Lower leg skin (tissue), 4 donors: Measurements from ENCODE around the gene DCAF17. TPM values are rescaled to one million over a fixed set of nuclear protein-coding genes. Genes with fewer than 3 reads are reported as not detected.

Experiments used
- DNase-seq, 2 donors: peaks; one replicate each; pipeline ENCODE4 v3.0.0-alpha.2; 2019; ENCODE audit warnings: low spot score in 2 of 2
- H3K4me3 ChIP-seq: fragments of 200-600 bp; sonication (generic); 2 replicates; pipeline ENCODE4 v1.5.1; 2017; ENCODE audit warnings: mild to moderate bottlenecking, low read depth; ENCODE audit not compliant: poor library complexity, severe bottlenecking
- CTCF ChIP-seq, 3 donors: fragments of 450-650 bp; IDR thresholded peaks; one replicate each; pipeline ENCODE4 v1.5.1; 2016; ENCODE audit warnings: antibody characterized with exemption in 3 of 3, mild to moderate bottlenecking in 3 of 3, moderate library complexity in 2 of 3
- POLR2A ChIP-seq, 2 donors: fragments of 450-650 bp; IDR thresholded peaks; one replicate each; pipeline ENCODE4 v1.6.1; 2016 to 2017; ENCODE audit warnings: antibody characterized with exemption in 2 of 2, mild to moderate bottlenecking in 1 of 2, moderate library complexity in 1 of 2
- WGBS, 2 donors: methylation state at CpG; one replicate each; pipeline ENCODE4 v1.1.5; 2018; 5-methylcytosine and 5-hydroxymethylcytosine counted together
- intact Hi-C: fragments of 100-400 bp; cut with DNase I; formaldehyde crosslinking; loops from one replicate; pipeline ENCODE4 v1.15.0; 2023; ENCODE audit warnings: low total_unique reads
- total RNA-seq, 4 donors: library from RNA; depleted of rRNA; stranded (reverse); fragments of >200 nt; gene quantifications; one replicate each; pipeline ENCODE4 v1.1.0, GENCODE V29; 2016

The DCAF17 gene
- total RNA-seq, 4 donors from 2014 or later, result 10.5 to 17.1 (median 14.0) TPM

- intact Hi-C loops, result no loop called here
- TF ChIP-seq CTCF (IDR thresholded peaks at IDR 0.05) (no peak), POLR2A (IDR thresholded peaks at IDR 0.05) (no peak)
- no peak for DNase-seq
- WGBS, 2 donors, result 85% methylated on average over 4 of the region's 4 CpGs
- H3K4me3 ChIP-seq, result no peak overlapping the region
These were observed 26.9 kb upstream of the DCAF17 start for GRCh38 chr2:171407030-171407675.

GRCh38 chr2:171407676-171408044, 26.4 kb upstream of the DCAF17 start:
- TF ChIP-seq POLR2A (IDR thresholded peaks at IDR 0.05) (no peak), CTCF (IDR thresholded peaks at IDR 0.05) (no peak)
- intact Hi-C loops, result no loop called here
- 90 to 98% methylated on average over 1 of the region's 1 CpG for WGBS, 2 donors
- H3K4me3 ChIP-seq, result no peak overlapping the region
- DNase-seq, result no peak

GRCh38 chr2:171409436-171409971, 24.5 kb upstream of the DCAF17 start:
- no peak overlapping the region for H3K4me3 ChIP-seq
- 60 to 70% methylated on average over 8 of the region's 8 CpGs for WGBS, 2 donors
- TF ChIP-seq CTCF (IDR thresholded peaks at IDR 0.05) (no peak), POLR2A (IDR thresholded peaks at IDR 0.05) (no peak)
- intact Hi-C loops, result no loop called here
- no peak for DNase-seq

- TF ChIP-seq CTCF (IDR thresholded peaks at IDR 0.05), result no peak
- TF ChIP-seq POLR2A (IDR thresholded peaks at IDR 0.05), result no peak
- 42 to 46% methylated on average over 4 of the region's 4 CpGs for WGBS, 2 donors
- H3K4me3 ChIP-seq, result no peak overlapping the region
- no peak for DNase-seq
- intact Hi-C loops, result no loop called here
These were observed 23.9 kb upstream of the DCAF17 start for GRCh38 chr2:171410101-171410500.

GRCh38 chr2:171410624-171411023, 23.4 kb upstream of the DCAF17 start:
- no peak overlapping the region for H3K4me3 ChIP-seq
- intact Hi-C loops, result no loop called here
- no peak for DNase-seq
- TF ChIP-seq POLR2A (IDR thresholded peaks at IDR 0.05), result no peak
- TF ChIP-seq CTCF (IDR thresholded peaks at IDR 0.05), result no peak

GRCh38 chr2:171411214-171411613, 22.8 kb upstream of the DCAF17 start:
- TF ChIP-seq CTCF (IDR thresholded peaks at IDR 0.05), result no peak
- TF ChIP-seq POLR2A (IDR thresholded peaks at IDR 0.05), result no peak
- intact Hi-C loops, result no loop called here
- 71 to 87% methylated on average over 1 of the region's 1 CpG for WGBS, 2 donors
- no peak overlapping the region for H3K4me3 ChIP-seq
- no peak for DNase-seq
